ENCODE data around the gene PODXL2.
"Not testable (repeated sequence)": the region's sequence is repeated elsewhere in the genome, so short reads cannot be mapped to it uniquely, and the experiment has no call there.

PODXL2 gene

GRCh38 chr3:127595303-127595702 is 33.7 kb upstream of the PODXL2 start:
- TF ChIP-seq POLR2A (IDR thresholded peaks at IDR 0.05; ENCODE audit: low read depth, low read length), result no peak
- no peak for DNase-seq (ENCODE audit: insufficient read length, low spot score)
- no peak for FAIRE-seq

- FAIRE-seq, result no peak
- no peak for DNase-seq (ENCODE audit: insufficient read length, low spot score)
- TF ChIP-seq POLR2A (IDR thresholded peaks at IDR 0.05; ENCODE audit: low read depth, low read length), result no peak
These were observed 31.8 kb upstream of the PODXL2 start for GRCh38 chr3:127597020-127597771.

GRCh38 chr3:127598841-127599570 is 30.0 kb upstream of the PODXL2 start:
- DNase-seq (ENCODE audit: insufficient read length, low spot score), result no peak
- no peak for FAIRE-seq
- no peak for TF ChIP-seq POLR2A (IDR thresholded peaks at IDR 0.05; ENCODE audit: low read depth, low read length)

GRCh38 chr3:127600749-127601456 is 28.1 kb upstream of the PODXL2 start:
- TF ChIP-seq POLR2A (IDR thresholded peaks at IDR 0.05; ENCODE audit: low read depth, low read length), result no peak
- FAIRE-seq (no peak), DNase-seq (ENCODE audit: insufficient read length, low spot score) (no peak)

GRCh38 chr3:127604035-127604434 is 24.9 kb upstream of the PODXL2 start:
- no peak for FAIRE-seq
- no peak for DNase-seq (ENCODE audit: insufficient read length, low spot score)
- no peak for TF ChIP-seq POLR2A (IDR thresholded peaks at IDR 0.05; ENCODE audit: low read depth, low read length)

GRCh38 chr3:127604546-127605165 is 24.3 kb upstream of the PODXL2 start:
- TF ChIP-seq POLR2A (IDR thresholded peaks at IDR 0.05; ENCODE audit: low read depth, low read length), result no peak
- no peak for FAIRE-seq
- DNase-seq (ENCODE audit: insufficient read length, low spot score), result no peak

GRCh38 chr3:127605547-127605946 is 23.4 kb upstream of the PODXL2 start:
- not testable (repeated sequence) for DNase-seq (ENCODE audit: insufficient read length, low spot score); FAIRE-seq

- FAIRE-seq (no peak), DNase-seq (ENCODE audit: insufficient read length, low spot score) (no peak)
- TF ChIP-seq POLR2A (IDR thresholded peaks at IDR 0.05; ENCODE audit: low read depth, low read length), result no peak
These were observed 22.7 kb upstream of the PODXL2 start for GRCh38 chr3:127606086-127606805.

GRCh38 chr3:127606981-127607595 is 21.9 kb upstream of the PODXL2 start:
- TF ChIP-seq POLR2A (IDR thresholded peaks at IDR 0.05; ENCODE audit: low read depth, low read length), result no peak
- FAIRE-seq (no peak), DNase-seq (ENCODE audit: insufficient read length, low spot score) (no peak)

- DNase-seq (ENCODE audit: insufficient read length, low spot score) (no peak), FAIRE-seq (no peak)
- no peak for TF ChIP-seq POLR2A (IDR thresholded peaks at IDR 0.05; ENCODE audit: low read depth, low read length)
These were observed 21.2 kb upstream of the PODXL2 start for GRCh38 chr3:127607675-127608361.

- DNase-seq (ENCODE audit: insufficient read length, low spot score) (no peak), FAIRE-seq (no peak)
- no peak for TF ChIP-seq POLR2A (IDR thresholded peaks at IDR 0.05; ENCODE audit: low read depth, low read length)
These were observed 20.6 kb upstream of the PODXL2 start for GRCh38 chr3:127608362-127608718.

- FAIRE-seq (no peak), DNase-seq (ENCODE audit: insufficient read length, low spot score) (peak; percentile 47)
- TF ChIP-seq POLR2A (IDR thresholded peaks at IDR 0.05; ENCODE audit: low read depth, low read length), result no peak
These were observed 18.9 kb upstream of the PODXL2 start for GRCh38 chr3:127610105-127610504.

- DNase-seq (ENCODE audit: insufficient read length, low spot score), result no peak
- no peak for FAIRE-seq
- no peak for TF ChIP-seq POLR2A (IDR thresholded peaks at IDR 0.05; ENCODE audit: low read depth, low read length)
These were observed 17.7 kb upstream of the PODXL2 start for GRCh38 chr3:127611251-127611650.
